Measurements from ENCODE around the gene TATDN2. TPM values are rescaled to one million over a fixed set of nuclear protein-coding genes. Genes with fewer than 3 reads are reported as not detected.

The TATDN2 gene
- total RNA-seq, 4 donors from 2014 or later, result 22.7 to 59.7 (median 28.2) TPM

DNA sequence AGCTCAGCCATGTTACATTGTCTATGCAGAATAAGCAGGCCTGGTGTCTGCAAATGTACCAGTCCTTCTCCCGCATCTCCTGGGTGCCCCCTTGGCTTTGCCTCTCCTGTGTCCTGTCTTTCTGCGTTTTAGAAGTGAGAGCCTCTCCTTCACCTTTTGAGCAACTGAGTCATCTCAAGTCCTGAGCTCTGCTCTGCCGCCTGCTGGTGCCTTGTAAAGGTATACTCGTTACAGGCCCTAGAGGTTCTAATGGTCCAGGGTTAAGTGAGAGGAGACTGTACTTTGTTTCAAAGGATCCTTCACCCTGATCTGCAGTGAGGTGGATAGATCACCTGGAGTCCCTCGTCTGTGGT, 31.9 kb downstream of the TATDN2 start:
- H3K36me3 ChIP-seq, result peaks cover 0 to 45% (median 16%) of the 10 kb centered on the region in 4 donors
- H3K27ac ChIP-seq, result no peak overlapping the region
- no peaks in the 10 kb centered on the region for H3K27me3 ChIP-seq
- TF ChIP-seq POLR2AphosphoS5 (IDR thresholded peaks at IDR 0.05) (no peak), POLR2A (IDR thresholded peaks at IDR 0.05) (no peak), EP300 (IDR thresholded peaks at IDR 0.05; ENCODE audit: low read depth) (no peak)
- TF ChIP-seq, protein P1, sequence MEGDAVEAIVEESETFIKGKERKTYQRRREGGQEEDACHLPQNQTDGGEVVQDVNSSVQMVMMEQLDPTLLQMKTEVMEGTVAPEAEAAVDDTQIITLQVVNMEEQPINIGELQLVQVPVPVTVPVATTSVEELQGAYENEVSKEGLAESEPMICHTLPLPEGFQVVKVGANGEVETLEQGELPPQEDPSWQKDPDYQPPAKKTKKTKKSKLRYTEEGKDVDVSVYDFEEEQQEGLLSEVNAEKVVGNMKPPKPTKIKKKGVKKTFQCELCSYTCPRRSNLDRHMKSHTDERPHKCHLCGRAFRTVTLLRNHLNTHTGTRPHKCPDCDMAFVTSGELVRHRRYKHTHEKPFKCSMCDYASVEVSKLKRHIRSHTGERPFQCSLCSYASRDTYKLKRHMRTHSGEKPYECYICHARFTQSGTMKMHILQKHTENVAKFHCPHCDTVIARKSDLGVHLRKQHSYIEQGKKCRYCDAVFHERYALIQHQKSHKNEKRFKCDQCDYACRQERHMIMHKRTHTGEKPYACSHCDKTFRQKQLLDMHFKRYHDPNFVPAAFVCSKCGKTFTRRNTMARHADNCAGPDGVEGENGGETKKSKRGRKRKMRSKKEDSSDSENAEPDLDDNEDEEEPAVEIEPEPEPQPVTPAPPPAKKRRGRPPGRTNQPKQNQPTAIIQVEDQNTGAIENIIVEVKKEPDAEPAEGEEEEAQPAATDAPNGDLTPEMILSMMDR (IDR thresholded peaks at IDR 0.05), result no peak
- DNase-seq, result no peak
- in situ Hi-C loops (cut with MboI; ENCODE audit: low pct_ligation_motif_present in 1 of 4, low pct_unique_long_range_greater_than_20kb in 1 of 4, low sequenced_read_pairs in 3 of 4), result no loop called here
- intact Hi-C loops (cut with DNase I; ENCODE audit: low total_unique reads), result no loop called here
- no peaks in the 10 kb centered on the region for H3K9me3 ChIP-seq
- H3K4me3 ChIP-seq, result no peak overlapping the region
- whole genome bisulfite sequencing, 2 donors (ENCODE audit: low coverage in 1 of 2), result 74 to 83% methylated on average over 4 to 5 of the region's 5 CpGs
- no peaks in the 10 kb centered on the region for H3K4me1 ChIP-seq

DNA sequence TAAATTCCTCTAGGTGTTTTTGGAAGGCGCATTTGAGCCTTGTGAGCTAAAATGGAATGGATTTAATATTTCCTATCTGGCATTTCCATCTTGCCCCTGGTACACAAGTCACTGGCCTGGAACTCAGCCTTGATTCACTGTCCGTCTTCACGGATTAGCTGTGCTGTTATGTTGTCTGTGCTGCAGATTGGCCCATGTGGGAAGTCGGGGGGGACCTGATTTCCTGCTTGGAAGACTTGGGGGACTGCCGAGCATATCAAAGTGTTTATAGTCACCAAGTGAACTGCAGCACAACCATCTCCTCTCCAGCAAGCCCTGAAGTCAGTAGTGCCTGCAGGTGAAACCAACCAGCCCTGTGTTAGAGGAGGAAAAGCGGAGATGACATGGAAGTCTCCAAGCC, 32.3 kb downstream of the TATDN2 start:
- in situ Hi-C loops (cut with MboI; ENCODE audit: low pct_ligation_motif_present in 1 of 4, low pct_unique_long_range_greater_than_20kb in 1 of 4, low sequenced_read_pairs in 3 of 4), result no loop called here
- DNase-seq, result no peak
- Histone ChIP-seq H3K4me1 (no peaks in the 10 kb centered on the region), H3K4me3 (no peak overlapping the region), H3K36me3 (peaks cover 0 to 45% (median 16%) of the 10 kb centered on the region in 4 donors), H3K27ac (no peak overlapping the region), H3K9me3 (no peaks in the 10 kb centered on the region), H3K27me3 (no peaks in the 10 kb centered on the region)
- WGBS, 2 donors (ENCODE audit: low coverage in 1 of 2), result 92% methylated on average over 6 of the region's 6 CpGs; no CpG with 5 or more reads in 1 of the 2 donors
- intact Hi-C loops (cut with DNase I; ENCODE audit: low total_unique reads), result no loop called here
- TF ChIP-seq, protein P1 (IDR thresholded peaks at IDR 0.05), result no peak
- TF ChIP-seq POLR2AphosphoS5 (IDR thresholded peaks at IDR 0.05) (no peak), EP300 (IDR thresholded peaks at IDR 0.05; ENCODE audit: low read depth) (no peak), POLR2A (IDR thresholded peaks at IDR 0.05) (no peak)

DNA sequence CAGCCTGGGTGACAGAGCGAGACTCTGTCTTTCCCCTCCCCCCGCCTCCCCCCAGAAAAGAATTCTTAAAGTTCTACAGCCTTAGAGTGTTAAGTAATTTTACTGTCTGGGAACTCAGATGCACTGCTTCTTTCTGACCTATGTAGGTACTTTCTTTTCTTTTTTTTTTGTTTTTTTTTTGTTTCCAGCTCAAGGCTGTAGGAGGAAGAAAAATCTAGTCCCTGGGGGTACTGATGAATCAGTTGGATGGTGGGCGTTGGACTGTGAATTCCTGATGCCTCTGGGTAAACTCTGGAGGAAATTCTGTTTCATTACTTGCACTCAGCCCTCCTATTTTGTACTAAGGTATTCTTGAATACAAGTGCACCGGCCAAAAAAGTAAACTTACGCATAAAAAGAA, 33.7 kb downstream of the TATDN2 start:
- no peaks in the 10 kb centered on the region for H3K9me3 ChIP-seq
- H3K27ac ChIP-seq, result no peak overlapping the region
- no peak for DNase-seq
- no peaks in the 10 kb centered on the region for H3K27me3 ChIP-seq
- in situ Hi-C loops (cut with MboI; ENCODE audit: low pct_ligation_motif_present in 1 of 4, low pct_unique_long_range_greater_than_20kb in 1 of 4, low sequenced_read_pairs in 3 of 4), result no loop called here
- intact Hi-C loops (cut with DNase I; ENCODE audit: low total_unique reads), result no loop called here
- no peaks in the 10 kb centered on the region for H3K4me1 ChIP-seq
- peaks cover 0 to 39% (median 12%) of the 10 kb centered on the region in 4 donors for H3K36me3 ChIP-seq
- H3K4me3 ChIP-seq, result no peak overlapping the region
- WGBS, 2 donors (ENCODE audit: low coverage in 1 of 2), result 90 to 93% methylated on average over 3 to 5 of the region's 5 CpGs
- TF ChIP-seq, protein P1 (IDR thresholded peaks at IDR 0.05), result no peak
- no peak for TF ChIP-seq EP300 (IDR thresholded peaks at IDR 0.05; ENCODE audit: low read depth)
- TF ChIP-seq POLR2AphosphoS5 (IDR thresholded peaks at IDR 0.05), result no peak

DNA sequence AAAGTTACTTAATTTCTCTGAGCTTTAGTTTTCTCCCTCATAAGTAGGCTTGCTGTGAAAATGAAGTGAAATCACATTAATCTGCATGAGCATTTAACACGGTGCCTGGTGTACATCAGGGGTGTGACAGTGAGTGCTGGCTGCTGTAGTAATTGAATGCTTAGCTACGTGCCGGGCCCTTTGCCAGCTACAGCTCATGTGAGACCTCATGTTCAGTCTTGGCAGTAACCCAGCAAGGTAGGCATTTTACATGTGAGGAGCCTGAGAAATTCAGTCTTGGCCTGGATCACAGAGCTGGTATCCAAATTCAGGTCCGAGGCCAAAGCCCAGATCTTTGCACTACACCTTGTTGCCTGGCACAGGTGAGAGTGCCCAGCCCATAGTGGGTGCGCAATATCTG, 35.4 kb downstream of the TATDN2 start:
- H3K9me3 ChIP-seq, result no peaks in the 10 kb centered on the region
- H3K4me3 ChIP-seq, result no peak overlapping the region
- 64% methylated on average over 3 to 5 of the region's 5 CpGs for WGBS, 2 donors (ENCODE audit: low coverage in 1 of 2)
- in situ Hi-C loops (cut with MboI; ENCODE audit: low pct_ligation_motif_present in 1 of 4, low pct_unique_long_range_greater_than_20kb in 1 of 4, low sequenced_read_pairs in 3 of 4), result no loop called here
- peaks cover 0 to 26% (median 9%) of the 10 kb centered on the region in 4 donors for H3K36me3 ChIP-seq
- no peaks in the 10 kb centered on the region for H3K27me3 ChIP-seq
- H3K4me1 ChIP-seq, result no peaks in the 10 kb centered on the region
- no peak overlapping the region for H3K27ac ChIP-seq
- DNase-seq, result no peak
- intact Hi-C loops (cut with DNase I; ENCODE audit: low total_unique reads), result no loop called here
- TF ChIP-seq POLR2AphosphoS5 (IDR thresholded peaks at IDR 0.05) (no peak), EP300 (IDR thresholded peaks at IDR 0.05; ENCODE audit: low read depth) (no peak), POLR2A (IDR thresholded peaks at IDR 0.05) (no peak)
- TF ChIP-seq, protein P1 (IDR thresholded peaks at IDR 0.05), result no peak

Data from transverse colon (tissue), 4 donors.